Measurements from ENCODE around the gene FRMD5.
"Not testable (repeated sequence)": the region's sequence is repeated elsewhere in the genome, so short reads cannot be mapped to it uniquely, and the experiment has no call there.

Gene FRMD5

DNA sequence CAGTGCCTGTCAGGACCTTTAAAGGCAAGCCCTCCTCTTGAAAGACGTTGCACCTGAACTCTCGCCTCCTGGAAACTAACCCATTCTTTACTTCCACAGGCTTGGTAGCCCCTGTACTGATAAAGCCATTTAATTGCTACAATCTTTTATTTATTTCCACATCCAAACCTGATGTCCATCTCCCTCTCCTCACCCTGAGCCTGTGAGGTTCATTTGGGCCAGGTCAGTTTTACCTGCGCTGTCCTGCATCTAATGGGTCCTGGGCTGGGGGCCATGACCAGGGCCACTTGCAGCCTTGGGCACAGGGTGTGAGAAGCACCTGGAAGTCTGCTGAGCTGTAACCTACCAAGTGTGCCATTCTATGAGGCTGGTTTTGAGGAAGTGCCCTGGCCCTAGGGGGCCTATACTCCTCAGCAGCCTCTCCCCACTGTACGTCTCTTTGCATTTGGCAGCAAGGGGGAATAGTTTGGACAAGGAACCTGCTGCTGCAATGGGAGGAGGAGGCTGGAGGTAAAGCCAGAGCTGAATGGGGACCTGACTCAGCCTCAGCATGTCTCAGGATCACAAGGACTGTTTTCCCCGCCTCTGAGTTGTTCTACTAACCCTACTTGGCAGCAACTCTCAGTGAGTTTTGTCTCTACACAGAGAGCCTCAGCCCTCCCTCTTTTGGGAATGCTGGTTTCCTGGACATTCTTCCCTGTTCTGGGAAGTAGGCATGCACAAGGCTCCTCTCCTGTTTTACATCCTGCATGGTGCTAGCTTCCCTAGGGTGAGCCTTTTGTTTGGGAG is 314.5 kb downstream of the FRMD5 start:
- ATAC-seq (no peak), DNase-seq (ENCODE audit: low spot score in 2 of 2) (no peak)
- Mint-ChIP-seq H3K4me3 (no peak overlapping the region), H3K9me3 (no peaks in the 10 kb centered on the region), H3K27ac (no peak overlapping the region), H3K36me3 (peaks cover 35% of the 10 kb centered on the region), H3K4me1 (no peaks in the 10 kb centered on the region)

DNA sequence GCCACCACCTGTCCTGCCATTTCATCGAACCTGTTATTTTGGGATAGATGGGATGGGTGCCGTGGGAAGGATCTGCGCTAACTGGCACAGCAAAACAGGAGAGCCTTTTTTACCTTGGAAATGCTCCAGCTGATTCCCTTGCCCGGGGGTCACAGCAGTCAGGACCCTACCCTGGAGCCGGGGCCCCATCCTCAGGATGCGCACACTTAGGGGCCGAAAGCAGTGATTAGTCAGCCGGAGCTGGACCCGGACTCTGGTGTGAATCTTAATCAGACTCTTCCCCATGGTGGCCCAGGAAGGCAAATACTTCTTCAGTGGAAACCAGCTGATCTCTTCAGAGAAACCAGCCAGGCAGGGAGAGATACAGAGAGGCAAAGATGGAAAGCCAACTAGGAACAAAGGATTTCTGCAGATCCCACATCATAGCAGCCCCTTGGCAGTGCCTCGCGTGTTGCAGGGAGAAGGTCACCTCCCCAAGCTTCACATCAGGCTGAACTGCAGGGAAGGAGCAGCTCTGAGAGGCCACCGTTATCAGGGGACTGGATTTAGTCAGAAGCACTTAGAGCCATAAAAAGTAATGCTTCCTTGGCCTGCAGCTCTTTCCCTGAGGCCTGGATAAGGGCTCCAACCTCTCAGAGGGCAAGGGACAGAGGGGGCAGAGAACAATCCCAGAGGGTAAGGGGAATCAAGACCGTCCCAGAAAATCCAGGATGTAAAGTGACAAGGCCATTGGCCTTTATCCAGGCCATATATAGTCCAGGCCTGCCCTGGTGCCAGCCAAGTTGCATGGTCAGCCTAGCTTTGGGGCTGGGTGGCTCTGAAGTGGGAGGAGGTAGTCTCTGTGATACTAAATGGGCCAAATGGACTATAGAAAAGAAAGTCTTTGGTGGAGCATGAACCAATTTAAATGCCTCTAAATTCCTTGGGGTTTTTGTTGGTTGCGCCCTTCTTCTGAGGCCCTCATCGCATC is 315.4 kb downstream of the FRMD5 start:
- Mint-ChIP-seq H3K4me3 (no peak overlapping the region), H3K9me3 (no peaks in the 10 kb centered on the region), H3K27ac (no peak overlapping the region), H3K36me3 (peaks cover 39% of the 10 kb centered on the region), H3K4me1 (no peaks in the 10 kb centered on the region)
- no peak for DNase-seq (ENCODE audit: low spot score in 2 of 2)
- no peak for ATAC-seq

GRCh38 chr15:43878446-43878845 is 316.6 kb downstream of the FRMD5 start:
- no peak overlapping the region for H3K27ac Mint-ChIP-seq
- H3K9me3 Mint-ChIP-seq: no peaks in the 10 kb centered on the region
- H3K4me1 Mint-ChIP-seq: no peaks in the 10 kb centered on the region
- peaks cover 47% of the 10 kb centered on the region for H3K36me3 Mint-ChIP-seq
- no peak overlapping the region for H3K4me3 Mint-ChIP-seq
- DNase-seq (ENCODE audit: low spot score in 2 of 2): no peak
- no peak for ATAC-seq

DNA sequence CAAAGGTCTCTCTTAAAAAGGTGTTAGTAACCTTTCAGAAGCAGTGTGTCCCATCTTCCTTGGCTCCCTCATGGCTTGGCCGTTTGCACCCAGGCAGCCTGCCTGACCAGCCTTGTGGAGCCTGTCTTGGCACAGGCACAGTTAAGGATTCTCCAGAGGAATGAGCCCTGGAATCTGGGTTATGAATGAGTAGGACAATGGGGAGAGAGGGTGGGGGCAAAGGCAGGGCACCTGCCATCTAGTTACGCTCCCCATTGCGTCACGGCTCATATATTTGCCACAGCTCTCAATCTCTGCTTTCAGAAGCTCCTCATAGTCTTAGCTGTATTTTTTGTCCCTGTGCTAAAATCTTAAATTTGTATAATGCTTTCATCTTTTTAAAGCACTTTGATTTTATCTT is 317.7 kb downstream of the FRMD5 start:
- Mint-ChIP-seq H3K4me1 (no peaks in the 10 kb centered on the region), H3K9me3 (no peaks in the 10 kb centered on the region), H3K27ac (no peak overlapping the region), H3K4me3 (no peak overlapping the region), H3K36me3 (peaks cover 55% of the 10 kb centered on the region)
- ATAC-seq (no peak), DNase-seq (ENCODE audit: low spot score in 2 of 2) (no peak)

GRCh38 chr15:43876872-43877271 is 318.2 kb downstream of the FRMD5 start:
- peaks cover 56% of the 10 kb centered on the region for H3K36me3 Mint-ChIP-seq
- ATAC-seq: no peak
- no peak for DNase-seq (ENCODE audit: low spot score in 2 of 2)
- H3K4me3 Mint-ChIP-seq: no peak overlapping the region
- no peak overlapping the region for H3K27ac Mint-ChIP-seq
- H3K4me1 Mint-ChIP-seq: no peaks in the 10 kb centered on the region
- H3K9me3 Mint-ChIP-seq: no peaks in the 10 kb centered on the region

- Mint-ChIP-seq H3K27ac (no peak overlapping the region), H3K36me3 (peaks cover 64% of the 10 kb centered on the region), H3K9me3 (no peaks in the 10 kb centered on the region), H3K4me1 (no peaks in the 10 kb centered on the region), H3K4me3 (no peak overlapping the region)
- DNase-seq (ENCODE audit: low spot score in 2 of 2) (no peak), ATAC-seq (no peak)
Observed at GRCh38 chr15:43873651-43874050, 321.4 kb downstream of the FRMD5 start.

DNA sequence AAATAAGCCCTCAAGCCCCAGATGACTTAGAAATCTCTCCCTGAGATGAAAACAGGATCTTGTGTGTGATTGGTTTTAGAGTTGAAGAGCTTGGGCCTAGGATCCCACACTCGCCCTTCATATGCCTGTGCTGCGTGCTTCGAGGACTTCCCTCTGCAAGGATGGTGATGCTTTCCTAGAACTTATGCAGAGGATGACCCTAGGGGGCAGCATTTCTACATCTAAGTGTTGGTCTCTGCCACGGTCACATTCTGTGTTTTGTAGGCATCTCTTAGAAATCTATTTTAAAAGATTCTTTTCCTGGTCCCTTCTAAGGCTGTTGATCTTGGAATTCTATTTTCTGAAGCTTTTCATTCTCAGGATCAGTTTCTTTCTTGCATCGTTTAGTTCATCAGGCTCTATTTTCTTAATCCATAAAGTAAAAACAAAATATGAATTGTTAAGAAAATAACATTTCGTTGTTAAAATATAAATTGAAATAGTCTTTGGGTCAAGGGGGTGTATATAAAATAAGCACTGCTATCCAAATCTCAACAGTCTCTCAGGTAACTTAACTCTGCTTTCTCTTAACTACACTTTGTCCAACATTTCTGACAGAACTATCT is 322.6 kb downstream of the FRMD5 start:
- no peak overlapping the region for H3K27ac Mint-ChIP-seq
- ATAC-seq (no peak), DNase-seq (ENCODE audit: low spot score in 2 of 2) (no peak)
- H3K9me3 Mint-ChIP-seq: no peaks in the 10 kb centered on the region
- H3K4me1 Mint-ChIP-seq: no peaks in the 10 kb centered on the region
- no peak overlapping the region for H3K4me3 Mint-ChIP-seq
- peaks cover 67% of the 10 kb centered on the region for H3K36me3 Mint-ChIP-seq

GRCh38 chr15:43871835-43872234 is 323.2 kb downstream of the FRMD5 start:
- Mint-ChIP-seq H3K4me3 (no peak overlapping the region), H3K27ac (no peak overlapping the region), H3K36me3 (peaks cover 74% of the 10 kb centered on the region), H3K4me1 (no peaks in the 10 kb centered on the region), H3K9me3 (no peaks in the 10 kb centered on the region)
- DNase-seq (ENCODE audit: low spot score in 2 of 2): no peak
- ATAC-seq: no peak

DNA sequence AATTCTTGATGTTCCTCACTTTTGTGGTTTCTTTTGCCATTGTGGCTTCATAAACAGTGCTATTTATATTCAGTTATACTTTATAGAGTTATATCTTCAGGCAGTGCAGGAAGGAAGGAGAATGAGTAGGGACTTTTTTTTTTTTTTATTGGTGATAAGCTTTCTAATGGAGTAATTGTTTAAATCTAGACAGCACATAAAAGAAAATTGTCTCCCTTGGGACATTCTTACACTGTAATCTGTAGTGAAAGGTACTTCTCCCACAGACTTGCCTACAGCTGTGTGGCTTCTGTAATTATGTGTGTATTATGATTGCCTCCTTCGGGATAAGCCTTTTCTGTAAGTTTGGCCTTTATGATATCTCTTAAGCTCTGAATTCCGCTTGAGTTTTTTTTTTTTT is 326.7 kb downstream of the FRMD5 start:
- DNase-seq (ENCODE audit: low spot score in 2 of 2) (no peak), ATAC-seq (no peak)
- Mint-ChIP-seq H3K27ac (no peak overlapping the region), H3K4me1 (no peaks in the 10 kb centered on the region), H3K9me3 (no peaks in the 10 kb centered on the region), H3K4me3 (no peak overlapping the region), H3K36me3 (peaks cover 85% of the 10 kb centered on the region)

GRCh38 chr15:43867096-43867495 is 328.0 kb downstream of the FRMD5 start:
- Mint-ChIP-seq H3K36me3 (peaks cover 87% of the 10 kb centered on the region), H3K4me1 (no peaks in the 10 kb centered on the region), H3K27ac (no peak overlapping the region), H3K4me3 (no peak overlapping the region), H3K9me3 (no peaks in the 10 kb centered on the region)
- DNase-seq (ENCODE audit: low spot score in 2 of 2) (no peak), ATAC-seq (no peak)

GRCh38 chr15:43866636-43867035 is 328.4 kb downstream of the FRMD5 start:
- ATAC-seq; H3K4me1 Mint-ChIP-seq; H3K27ac Mint-ChIP-seq; DNase-seq (ENCODE audit: low spot score in 2 of 2); H3K4me3 Mint-ChIP-seq; H3K9me3 Mint-ChIP-seq: not testable (repeated sequence)
- H3K36me3 Mint-ChIP-seq: peaks cover 92% of the 10 kb centered on the region

- Mint-ChIP-seq H3K9me3 (no peaks in the 10 kb centered on the region), H3K4me3 (no peak overlapping the region), H3K27ac (no peak overlapping the region), H3K36me3 (peaks cover 100% of the 10 kb centered on the region), H3K4me1 (no peaks in the 10 kb centered on the region)
- ATAC-seq (no peak), DNase-seq (ENCODE audit: low spot score in 2 of 2) (peak in 1 of 2 donors; percentile 13)
Observed at GRCh38 chr15:43859546-43859945, 335.5 kb downstream of the FRMD5 start.

- H3K4me1 Mint-ChIP-seq: no peaks in the 10 kb centered on the region
- H3K4me3 Mint-ChIP-seq: no peak overlapping the region
- H3K9me3 Mint-ChIP-seq: no peaks in the 10 kb centered on the region
- H3K36me3 Mint-ChIP-seq: peaks cover 100% of the 10 kb centered on the region
- no peak overlapping the region for H3K27ac Mint-ChIP-seq
- DNase-seq (ENCODE audit: low spot score in 2 of 2) (no peak), ATAC-seq (no peak)
Observed at GRCh38 chr15:43854801-43855200, 340.3 kb downstream of the FRMD5 start.

DNA sequence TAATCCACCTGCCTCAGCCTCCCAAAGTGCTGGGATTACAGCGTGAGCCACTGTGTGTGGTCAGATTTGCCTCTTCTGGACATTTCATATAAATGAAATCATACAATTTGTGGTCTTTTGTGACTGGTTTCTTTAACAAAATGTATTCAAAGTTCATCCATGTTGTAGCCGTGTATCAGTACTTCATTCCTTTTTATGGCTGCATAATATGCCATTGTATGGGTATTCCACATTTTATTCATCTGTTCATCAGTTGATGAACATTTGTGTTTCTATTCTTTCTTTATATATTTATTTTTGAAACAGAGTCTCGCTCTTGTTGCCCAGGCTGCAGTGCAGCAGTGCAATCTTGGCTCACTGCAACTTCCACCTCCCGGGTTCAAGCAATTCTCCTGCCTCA is 342.5 kb downstream of the FRMD5 start:
- Mint-ChIP-seq H3K9me3 (no peaks in the 10 kb centered on the region), H3K27ac (no peak overlapping the region), H3K36me3 (peaks cover 100% of the 10 kb centered on the region), H3K4me1 (no peaks in the 10 kb centered on the region), H3K4me3 (no peak overlapping the region)
- ATAC-seq: no peak
- no peak for DNase-seq (ENCODE audit: low spot score in 2 of 2)

DNA sequence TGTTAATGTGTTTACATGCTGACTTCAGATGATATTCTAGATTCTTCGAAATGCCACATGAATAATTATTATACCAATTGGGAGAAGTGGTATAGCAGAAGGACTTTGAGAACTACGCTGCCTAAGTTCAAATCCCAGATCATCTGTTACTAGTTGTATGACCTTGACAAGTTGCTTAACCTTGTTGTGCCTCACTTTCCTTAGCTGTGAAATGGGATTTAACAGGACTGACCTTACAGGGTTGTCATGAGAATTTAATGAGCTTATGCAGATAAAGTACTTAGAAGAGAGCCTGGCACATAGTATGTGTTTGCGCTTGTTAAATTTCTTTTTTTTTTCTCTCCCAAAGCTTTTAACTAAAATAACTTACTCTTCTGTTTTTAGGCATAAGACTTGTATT is 343.8 kb downstream of the FRMD5 start:
- Mint-ChIP-seq H3K4me1 (no peaks in the 10 kb centered on the region), H3K9me3 (no peaks in the 10 kb centered on the region), H3K4me3 (no peak overlapping the region), H3K27ac (no peak overlapping the region), H3K36me3 (peaks cover 100% of the 10 kb centered on the region)
- DNase-seq (ENCODE audit: low spot score in 2 of 2): no peak
- no peak for ATAC-seq
